Stimulated activated CD8-positive, alpha-beta memory T cell treated with anti-CD3 and anti-CD28 coated beads, Interleukin-4, amount 100 ng/mL, for 1 hour (primary cell): Measurements from ENCODE around the gene TEX35.

Source experiments
- DNase-seq, 2 donors: peaks; one replicate each; pipeline ENCODE4 v3.0.0-alpha.2; 2020; ENCODE audit warnings: low read depth in 2 of 2, low spot score in 1 of 2

Gene TEX35

GRCh38 chr1:178512566-178513277 is at the start of gene TEX35:
TEX35 (plus strand) TSS chr1:178513109; CDS start chr1:178513189, 80 bp downstream.
- DNase-seq, result no peak

- no peak for DNase-seq
Observed at GRCh38 chr1:178464141-178464540, 48.8 kb upstream of the TEX35 start.

GRCh38 chr1:178464566-178464965 is 48.3 kb upstream of the TEX35 start:
- no peak for DNase-seq

- no peak for DNase-seq
Observed at GRCh38 chr1:178465011-178465410, 47.9 kb upstream of the TEX35 start.

GRCh38 chr1:178467837-178468236 is 45.1 kb upstream of the TEX35 start:
- no peak for DNase-seq

DNA sequence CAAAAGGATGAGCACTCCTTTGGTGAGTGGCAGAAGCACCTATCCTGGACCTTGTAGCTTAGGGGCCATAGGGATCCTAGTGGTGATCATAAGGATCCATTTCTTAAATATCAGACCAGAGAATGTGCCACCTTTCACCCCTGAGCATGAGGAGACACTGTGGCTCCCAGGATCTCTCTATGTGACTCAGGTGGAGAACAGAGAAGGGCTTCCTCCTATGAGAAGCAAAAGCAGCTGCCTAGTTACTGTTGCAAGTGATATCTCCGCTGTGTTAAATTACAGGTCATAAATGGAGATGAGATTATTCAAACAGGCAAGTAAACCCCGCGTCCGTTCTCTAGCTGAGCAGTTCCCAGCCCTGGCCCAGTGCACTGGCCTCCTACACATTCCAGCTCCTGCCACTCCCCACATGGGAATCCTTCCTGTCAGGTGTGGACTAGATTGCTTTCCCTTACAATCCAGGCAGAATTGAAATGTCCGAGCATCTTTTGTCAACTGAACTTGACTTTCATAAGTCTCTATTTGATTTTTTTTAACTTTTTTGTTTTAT is 42.4 kb upstream of the TEX35 start:
- DNase-seq, result no peak

DNA sequence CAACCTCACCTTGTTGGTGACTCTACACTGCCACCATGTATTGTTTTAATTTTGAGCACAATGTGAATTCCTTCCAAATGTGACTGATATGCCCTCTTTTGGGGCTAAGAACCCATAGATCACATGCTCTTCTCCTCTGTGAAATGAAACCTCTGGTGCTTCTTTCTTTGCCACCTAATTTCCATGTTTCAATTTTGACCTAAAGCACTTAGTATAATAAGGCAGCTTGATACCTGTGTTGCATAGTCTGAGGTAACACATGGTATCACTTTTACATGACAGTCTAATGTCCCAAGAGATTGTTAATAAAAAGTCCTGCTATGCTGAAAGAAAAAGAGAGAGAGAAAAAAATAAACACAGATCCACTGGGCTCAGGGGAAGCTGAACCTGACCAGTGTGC is 40.4 kb upstream of the TEX35 start:
- no peak for DNase-seq

- DNase-seq, result no peak
Observed at GRCh38 chr1:178477373-178477772, 35.5 kb upstream of the TEX35 start.

GRCh38 chr1:178477841-178478240 is 35.1 kb upstream of the TEX35 start:
- no peak for DNase-seq

DNA sequence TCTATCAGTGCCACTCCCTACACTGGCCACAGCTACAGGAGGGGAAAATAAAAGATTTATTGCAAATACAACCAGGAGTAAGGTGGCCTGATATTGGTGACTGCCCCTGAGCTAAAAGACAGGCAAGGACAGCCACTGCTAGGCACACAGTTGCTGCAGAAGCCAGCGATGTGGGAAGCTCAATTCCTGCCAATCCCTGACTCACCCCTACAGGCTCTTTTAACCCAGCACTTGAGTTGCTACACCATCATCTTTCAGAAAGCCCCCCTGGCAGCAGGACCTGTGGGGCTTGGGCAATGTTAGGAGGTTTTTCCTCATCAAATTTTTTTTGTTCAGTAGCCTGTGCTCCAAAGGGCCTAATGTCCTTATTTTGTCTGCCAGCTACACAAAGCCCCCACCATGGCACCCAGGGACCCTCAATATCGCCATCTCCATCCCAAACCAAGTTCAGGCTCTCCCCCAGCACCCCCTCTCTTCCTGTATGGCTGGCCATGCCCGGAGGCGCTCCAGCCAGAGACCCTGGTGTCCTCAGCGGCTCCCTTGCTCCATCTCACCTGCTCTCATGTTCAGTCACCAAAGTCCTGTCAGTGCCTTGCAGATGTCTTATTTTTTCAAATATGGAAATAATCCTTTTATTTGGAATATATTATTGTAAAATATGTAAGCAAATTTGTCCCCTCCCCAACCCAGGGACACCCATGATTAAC is 29.5 kb upstream of the TEX35 start:
- DNase-seq, result no peak

GRCh38 chr1:178484698-178485225 is 28.1 kb upstream of the TEX35 start:
- no peak for DNase-seq

DNA sequence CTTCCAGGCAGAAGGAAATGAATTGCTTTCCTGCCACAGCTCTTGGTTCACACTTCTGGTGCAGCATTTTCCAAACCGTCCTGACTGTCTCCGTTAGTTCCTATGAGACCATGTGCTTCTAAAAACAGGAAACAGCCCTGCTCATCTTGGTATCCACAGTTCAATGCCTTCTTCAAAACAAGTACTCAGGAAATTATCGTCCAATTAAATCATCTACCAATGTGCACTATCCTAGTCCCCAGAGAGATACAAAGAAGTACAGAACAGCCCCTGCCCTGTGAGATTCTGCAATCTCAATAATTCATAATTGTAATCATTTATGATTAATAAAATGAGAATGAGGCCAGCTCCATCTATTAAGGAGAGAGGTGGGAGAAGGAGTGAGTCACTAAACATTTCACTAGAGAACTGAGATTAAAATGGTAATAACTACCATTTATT is 27.3 kb upstream of the TEX35 start:
- no peak for DNase-seq

DNA sequence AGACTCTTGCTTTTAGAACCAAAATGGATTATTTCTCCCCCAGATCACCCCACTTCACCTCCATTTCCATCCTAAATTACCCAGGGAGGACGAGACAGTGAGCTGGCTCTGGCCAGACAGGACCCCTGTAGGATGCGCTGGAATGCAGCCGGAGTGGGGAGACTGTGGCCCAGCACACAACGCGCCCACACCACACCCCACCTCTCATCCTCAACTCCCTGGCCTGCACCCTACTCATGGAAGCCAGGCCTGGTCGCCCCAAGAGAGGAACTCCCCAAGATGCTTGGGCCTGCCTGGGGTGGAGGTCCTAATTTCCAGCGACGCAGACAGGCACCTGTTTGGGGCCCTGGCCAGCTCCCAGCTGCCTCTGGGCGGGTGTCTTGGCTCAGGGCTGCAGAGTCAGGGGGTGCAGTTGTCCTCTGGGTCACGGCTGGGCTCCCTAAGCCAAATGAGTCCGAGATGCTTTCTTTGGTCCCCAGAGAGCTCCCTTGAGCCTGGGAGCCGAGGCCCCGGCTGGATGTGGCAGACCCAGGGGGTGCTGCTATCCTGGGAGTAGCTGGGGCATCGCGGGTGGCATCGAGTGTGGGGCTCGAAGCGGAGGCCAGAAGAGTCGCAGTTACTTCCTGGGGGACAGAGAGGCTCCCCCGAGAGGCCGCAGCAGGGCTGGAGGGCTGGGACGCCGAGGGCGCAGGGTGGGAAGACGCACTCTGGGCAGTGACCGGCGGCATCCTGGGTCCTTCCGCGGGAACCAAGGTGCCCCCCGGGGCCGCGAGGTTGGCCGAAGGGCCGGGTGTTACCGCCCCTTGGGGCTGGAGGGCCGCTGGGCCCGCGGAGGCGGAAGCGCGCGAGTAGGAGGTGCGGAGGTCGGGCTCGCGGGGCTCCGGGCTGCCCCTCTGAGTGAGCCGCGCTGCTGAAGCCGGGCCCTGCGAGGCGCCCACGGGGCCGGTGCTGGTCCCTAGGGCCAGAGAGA is 26.5 kb upstream of the TEX35 start:
- no peak for DNase-seq

GRCh38 chr1:178487070-178487615 is 25.8 kb upstream of the TEX35 start:
- no peak for DNase-seq

DNA sequence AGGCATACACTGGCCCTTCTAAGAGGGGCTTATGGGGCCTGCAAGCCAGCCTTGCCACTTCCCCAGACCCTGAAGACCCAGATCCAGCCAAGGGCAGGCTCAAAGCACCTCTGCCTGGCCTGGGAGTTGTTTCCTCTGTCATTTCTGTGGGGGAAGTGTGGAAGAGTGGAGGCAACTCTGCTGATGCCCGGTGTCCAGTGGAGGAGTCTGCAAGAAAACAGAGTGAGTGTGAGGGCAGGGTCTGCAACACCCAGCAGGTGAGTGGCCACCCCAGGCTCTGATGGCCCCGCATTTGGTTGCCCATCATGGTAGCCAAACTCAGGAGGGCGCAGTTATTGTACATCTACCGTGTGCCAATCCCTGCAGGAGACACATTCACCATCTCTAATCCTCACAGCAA is 24.5 kb upstream of the TEX35 start:
- DNase-seq, result no peak

GRCh38 chr1:178489399-178489798 is 23.5 kb upstream of the TEX35 start:
- DNase-seq, result no peak

GRCh38 chr1:178490136-178490535 is 22.8 kb upstream of the TEX35 start:
- DNase-seq, result no peak

- DNase-seq, result no peak
Observed at GRCh38 chr1:178490967-178491366, 21.9 kb upstream of the TEX35 start.

DNA sequence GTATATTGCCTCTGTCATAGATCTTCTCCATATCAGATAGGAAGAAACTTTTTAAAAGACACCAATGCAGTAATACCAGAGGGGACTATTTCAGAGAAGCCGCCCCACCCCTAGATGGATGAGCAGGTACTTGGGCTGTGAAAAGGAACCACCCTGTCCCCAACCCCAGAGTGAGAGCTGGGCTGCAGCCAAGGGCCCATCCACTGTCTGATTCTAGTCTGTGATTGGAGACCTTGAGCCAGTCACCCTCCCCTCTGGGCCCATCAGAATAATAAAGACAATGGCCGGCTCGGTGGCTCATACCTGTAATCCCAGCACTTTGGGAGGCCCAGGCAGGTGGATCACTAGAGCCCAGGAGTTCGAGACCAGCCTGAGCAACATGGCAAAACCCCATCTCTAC is 21.2 kb upstream of the TEX35 start:
- DNase-seq, result no peak

GRCh38 chr1:178492341-178492740 is 20.6 kb upstream of the TEX35 start:
- DNase-seq, result no peak

DNA sequence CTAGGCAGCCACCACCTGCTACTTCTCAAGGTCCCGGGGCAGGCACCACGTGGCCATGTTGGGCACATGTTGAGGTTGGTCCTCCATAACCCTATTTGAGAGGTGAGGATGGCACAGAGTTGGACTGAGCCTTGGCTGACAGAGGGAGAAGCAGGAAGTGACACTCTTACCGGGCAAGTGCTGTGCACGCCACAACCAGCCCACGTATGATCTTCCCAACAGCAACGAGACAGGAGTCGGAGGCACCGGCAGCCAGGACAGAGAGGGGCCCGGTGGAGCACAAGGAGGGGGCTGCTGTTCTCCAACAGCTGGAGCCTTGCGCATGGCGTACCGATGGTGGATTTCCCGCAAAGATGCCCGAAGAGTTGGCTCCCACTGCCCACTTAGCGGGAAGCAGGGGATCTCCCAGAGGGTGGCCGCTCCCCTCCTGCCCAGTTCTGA is 19.6 kb upstream of the TEX35 start:
- DNase-seq, result no peak
